Spleen (tissue), 11 donors: ENCODE measurements around the gene HSPA1L. TPM values are rescaled to one million over a fixed set of nuclear protein-coding genes. Genes with fewer than 3 reads are reported as not detected.
"Not testable (repeated sequence)": the region's sequence is repeated elsewhere in the genome, so short reads cannot be mapped to it uniquely, and the experiment has no call there.

Experiments
- DNase-seq: peaks from one replicate; pipeline ENCODE4 v3.0.0-alpha.2; 2020
- H3K27ac ChIP-seq, 8 donors: fragments of 200-600 bp; sonication (generic) in 7 of 8; 1 replicate in 4 of 8; 2 replicates in 4 of 8; pipeline versions ENCODE4 v1.5.0 to v1.8.0; 2016 to 2021; ENCODE audit warnings: inconsistent platforms in 4 of 8, mild to moderate bottlenecking in 4 of 8, moderate library complexity in 1 of 8
- H3K27me3 ChIP-seq, 7 donors: fragments of 200-600 bp; sonication (generic) in 6 of 7; replicated peaks in 1 of 7; 1 replicate in 4 of 7; 2 replicates in 3 of 7; pipeline versions ENCODE4 v1.5.0 to v1.8.0; 2016 to 2021; ENCODE audit warnings: inconsistent platforms in 3 of 7, mild to moderate bottlenecking in 1 of 7
- H3K36me3 ChIP-seq, 6 donors: fragments of 200-600 bp; sonication (generic) in 5 of 6; 1 replicate in 4 of 6; 2 replicates in 2 of 6; pipeline versions ENCODE4 v1.5.0 to v1.8.0; 2016 to 2021; ENCODE audit warnings: inconsistent platforms in 2 of 6
- H3K4me1 ChIP-seq, 6 donors: fragments of 200-600 bp; sonication (generic) in 5 of 6; 1 replicate in 3 of 6; 2 replicates in 3 of 6; pipeline versions ENCODE4 v1.5.0 to v1.8.0; 2016 to 2021; ENCODE audit warnings: inconsistent platforms in 3 of 6
- H3K4me3 ChIP-seq, 8 donors: fragments of 200-600 bp; sonication (generic) in 7 of 8; 1 replicate in 4 of 8; 2 replicates in 4 of 8; pipeline versions ENCODE4 v1.5.0 to v1.8.0; 2016 to 2021; ENCODE audit warnings: inconsistent platforms in 4 of 8, mild to moderate bottlenecking in 4 of 8, moderate library complexity in 2 of 8
- H3K9me3 ChIP-seq, 8 donors: fragments of 200-600 bp; sonication (generic) in 7 of 8; 1 replicate in 4 of 8; 2 replicates in 4 of 8; pipeline versions ENCODE4 v1.5.0 to v1.8.0; 2016 to 2021; ENCODE audit warnings: inconsistent platforms in 4 of 8
- POLR2A ChIP-seq, 3 donors: fragments of 450-650 bp; IDR thresholded peaks; one replicate each; pipeline ENCODE4 v1.5.1; 2017; ENCODE audit warnings: antibody characterized with exemption in 3 of 3, mild to moderate bottlenecking in 1 of 3
- POLR2AphosphoS5 ChIP-seq, 3 donors: sonication (generic); formaldehyde crosslinking; IDR thresholded peaks; one replicate each; pipeline ENCODE4 v1.5.1; 2017; ENCODE audit warnings: antibody characterized with exemption in 3 of 3
- WGBS, 5 donors: extraction: QIAGEN DNeasy Blood & Tissue Kit in 3 of 5; methylation state at CpG; one replicate each; pipeline versions ENCODE4 v1.1.5 to v1.1.7; 2013 to 2018; 5-methylcytosine and 5-hydroxymethylcytosine counted together
- intact Hi-C: fragments of 100-400 bp; cut with DNase I; formaldehyde crosslinking; loops from one replicate; pipeline ENCODE4 v1.15.0; 2023; ENCODE audit warnings: low total_unique reads
- polyA plus RNA-seq, 3 donors: library from polyadenylated mRNA; stranded (reverse); fragments of 200-250 nt; gene quantifications; one replicate each; pipeline ENCODE4 v1.2.1, GENCODE V29; 2013
- total RNA-seq, 7 donors: library from RNA; depleted of rRNA in 3 of 7; stranded (reverse); fragments of >200 nt in 3 of 7; fragmentation: NEBNext Ultra II Directional in 4 of 7; extraction: Animal tissue kit (Norgen Biotek cat#: 25700) in 4 of 7; gene quantifications; one replicate each; pipeline versions ENCODE4 v1.1.0 to v1.2.1, GENCODE V29; 2016 to 2021
- TF ChIP-seq, protein P1 (sequence below), 11 experiments: fragments of 200-600 bp in 7 of 11; fragments of 450-650 bp in 4 of 11; sonication (generic) in 4 of 11; IDR thresholded peaks in 8 of 11; conservative IDR thresholded peaks in 3 of 11; 1 replicate in 7 of 11; 2 replicates in 4 of 11; pipeline versions ENCODE4 v1.4.0 to v1.8.0; 2016 to 2021; ENCODE audit warnings: antibody characterized with exemption in 11 of 11, inconsistent platforms in 4 of 11, mild to moderate bottlenecking in 1 of 11
- donor health status: healthy with polysubstance abuse.
- donor health status: DM: no; HTN: no; CAD: no; lungs with moderate emphysema.
- donor health status: DM: no; HTN: no; CAD: no.
- donor health status: Bipolar disorder and iron deficiency.
- donor health status: healthy.
- donor health status: DM: no; HTN: no; CAD: no.
- donor health status: DM: yes; HTN: yes; CAD: no.

Gene HSPA1L
- total and polyA plus RNA-seq, 10 donors, result 0.93 to 3.7 (median 2.9) TPM

DNA sequence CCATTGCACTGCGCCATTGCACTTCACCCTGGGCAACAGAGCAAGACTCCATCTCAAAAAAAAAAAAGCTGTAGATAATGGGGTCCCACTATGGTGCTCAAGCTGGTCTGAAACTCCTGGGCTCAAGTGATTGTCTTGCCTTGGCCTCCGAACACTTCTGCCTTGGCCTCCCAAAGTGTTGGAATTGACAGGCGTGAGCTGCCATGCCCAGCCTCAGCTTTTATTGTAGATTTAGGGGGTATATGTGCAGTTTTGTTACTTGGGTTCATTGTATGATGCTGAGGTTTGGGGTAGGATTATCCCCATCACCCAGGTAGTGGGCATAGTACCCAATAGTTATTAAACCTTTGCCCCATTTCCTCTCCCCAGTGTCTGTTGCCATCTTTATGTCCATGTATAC, 23.9 kb upstream of the HSPA1L start:
- 89 to 98% (median 92%) methylated on average over 3 of the region's 3 CpGs for WGBS, 5 donors
- TF ChIP-seq, protein P1, sequence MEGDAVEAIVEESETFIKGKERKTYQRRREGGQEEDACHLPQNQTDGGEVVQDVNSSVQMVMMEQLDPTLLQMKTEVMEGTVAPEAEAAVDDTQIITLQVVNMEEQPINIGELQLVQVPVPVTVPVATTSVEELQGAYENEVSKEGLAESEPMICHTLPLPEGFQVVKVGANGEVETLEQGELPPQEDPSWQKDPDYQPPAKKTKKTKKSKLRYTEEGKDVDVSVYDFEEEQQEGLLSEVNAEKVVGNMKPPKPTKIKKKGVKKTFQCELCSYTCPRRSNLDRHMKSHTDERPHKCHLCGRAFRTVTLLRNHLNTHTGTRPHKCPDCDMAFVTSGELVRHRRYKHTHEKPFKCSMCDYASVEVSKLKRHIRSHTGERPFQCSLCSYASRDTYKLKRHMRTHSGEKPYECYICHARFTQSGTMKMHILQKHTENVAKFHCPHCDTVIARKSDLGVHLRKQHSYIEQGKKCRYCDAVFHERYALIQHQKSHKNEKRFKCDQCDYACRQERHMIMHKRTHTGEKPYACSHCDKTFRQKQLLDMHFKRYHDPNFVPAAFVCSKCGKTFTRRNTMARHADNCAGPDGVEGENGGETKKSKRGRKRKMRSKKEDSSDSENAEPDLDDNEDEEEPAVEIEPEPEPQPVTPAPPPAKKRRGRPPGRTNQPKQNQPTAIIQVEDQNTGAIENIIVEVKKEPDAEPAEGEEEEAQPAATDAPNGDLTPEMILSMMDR (IDR thresholded peaks at IDR 0.05 in 8 of 11, conservative IDR thresholded peaks at IDR 0.05 in 3 of 11), result no peak
- TF ChIP-seq POLR2A (IDR thresholded peaks at IDR 0.05), result no peak
- no peak for TF ChIP-seq POLR2AphosphoS5 (IDR thresholded peaks at IDR 0.05)
- Histone ChIP-seq H3K9me3 (no peaks in the 10 kb centered on the region), H3K27ac (no peak overlapping the region), H3K4me1 (peaks cover 28 to 51% (median 47%) of the 10 kb centered on the region in 6 donors), H3K4me3 (no peak overlapping the region), H3K27me3 (no peaks in the 10 kb centered on the region), H3K36me3 (peaks cover 0 to 80% (median 47%) of the 10 kb centered on the region in 6 donors)
- intact Hi-C loops, result no loop called here
- no peak for DNase-seq

GRCh38 chr6:31838114-31838553, 23.1 kb upstream of the HSPA1L start:
- WGBS, 5 donors, result 75 to 88% (median 77%) methylated on average over 9 of the region's 9 CpGs
- Histone ChIP-seq H3K27ac (peak overlapping the region in 4 of 8 donors; percentile 94 to 97 (median 95)), H3K36me3 (peaks cover 0 to 72% (median 47%) of the 10 kb centered on the region in 6 donors), H3K4me1 (peaks cover 34 to 59% (median 55%) of the 10 kb centered on the region in 6 donors), H3K4me3 (peak overlapping the region in 5 of 8 donors; percentile 9 to 90 (median 79))
- peak; percentile 20 for DNase-seq
- H3K9me3 ChIP-seq, H3K27me3 ChIP-seq, intact Hi-C loops: not testable (repeated sequence)

DNA sequence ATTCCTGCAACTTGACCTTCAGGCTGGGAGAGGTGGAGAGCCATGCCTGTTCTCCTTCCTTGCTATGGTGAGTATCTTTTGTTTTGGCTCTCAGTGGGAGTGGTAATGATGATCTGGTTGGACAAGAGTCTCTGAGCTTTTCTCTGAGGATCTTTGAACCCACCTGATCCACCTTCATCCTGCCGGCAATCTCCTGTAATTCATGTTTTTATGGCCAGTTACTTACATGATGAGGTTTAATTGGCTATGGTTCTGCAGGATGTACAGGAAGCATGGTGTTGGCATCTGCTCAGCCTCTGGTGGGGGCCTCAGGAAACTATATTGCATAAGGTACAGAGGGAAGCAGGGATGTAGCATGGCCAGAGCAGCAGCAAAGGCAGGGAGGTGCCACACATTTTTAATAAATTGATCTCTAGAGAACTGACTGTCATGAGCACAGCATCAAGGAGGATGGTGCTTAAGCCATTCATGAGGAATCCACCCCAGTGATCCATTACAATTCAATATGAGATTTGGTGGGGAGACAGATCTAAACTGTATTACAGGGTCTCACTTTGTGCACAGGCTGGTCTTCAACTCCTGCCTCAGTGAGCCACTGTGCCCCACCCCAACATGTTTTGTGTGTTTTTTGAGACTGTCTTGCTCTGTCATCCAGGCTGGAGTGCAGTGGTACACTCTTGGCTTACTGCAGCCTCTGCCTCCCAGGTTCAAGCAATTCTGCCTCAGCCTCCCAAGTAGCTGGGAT, 22.5 kb upstream of the HSPA1L start:
- H3K36me3 ChIP-seq, result peaks cover 0 to 66% (median 47%) of the 10 kb centered on the region in 6 donors
- H3K4me3 ChIP-seq, result peak overlapping the region in 7 of 8 donors; percentile 15 to 90 (median 79)
- DNase-seq, result peak; percentile 5
- peaks cover 38 to 65% (median 61%) of the 10 kb centered on the region in 6 donors for H3K4me1 ChIP-seq
- TF ChIP-seq POLR2AphosphoS5 (IDR thresholded peaks at IDR 0.05) (no peak), POLR2A (IDR thresholded peaks at IDR 0.05) (no peak)
- TF ChIP-seq, protein P1 (IDR thresholded peaks at IDR 0.05 in 8 of 11, conservative IDR thresholded peaks at IDR 0.05 in 3 of 11), result no peak
- no peaks in the 10 kb centered on the region for H3K9me3 ChIP-seq
- intact Hi-C loops, result no loop called here
- WGBS, 5 donors, result 0 to 17% (median 8%) methylated on average over 1 of the region's 1 CpG
- no peaks in the 10 kb centered on the region for H3K27me3 ChIP-seq
- H3K27ac ChIP-seq, result peak overlapping the region in 7 of 8 donors; percentile 94 to 98 (median 96)

DNA sequence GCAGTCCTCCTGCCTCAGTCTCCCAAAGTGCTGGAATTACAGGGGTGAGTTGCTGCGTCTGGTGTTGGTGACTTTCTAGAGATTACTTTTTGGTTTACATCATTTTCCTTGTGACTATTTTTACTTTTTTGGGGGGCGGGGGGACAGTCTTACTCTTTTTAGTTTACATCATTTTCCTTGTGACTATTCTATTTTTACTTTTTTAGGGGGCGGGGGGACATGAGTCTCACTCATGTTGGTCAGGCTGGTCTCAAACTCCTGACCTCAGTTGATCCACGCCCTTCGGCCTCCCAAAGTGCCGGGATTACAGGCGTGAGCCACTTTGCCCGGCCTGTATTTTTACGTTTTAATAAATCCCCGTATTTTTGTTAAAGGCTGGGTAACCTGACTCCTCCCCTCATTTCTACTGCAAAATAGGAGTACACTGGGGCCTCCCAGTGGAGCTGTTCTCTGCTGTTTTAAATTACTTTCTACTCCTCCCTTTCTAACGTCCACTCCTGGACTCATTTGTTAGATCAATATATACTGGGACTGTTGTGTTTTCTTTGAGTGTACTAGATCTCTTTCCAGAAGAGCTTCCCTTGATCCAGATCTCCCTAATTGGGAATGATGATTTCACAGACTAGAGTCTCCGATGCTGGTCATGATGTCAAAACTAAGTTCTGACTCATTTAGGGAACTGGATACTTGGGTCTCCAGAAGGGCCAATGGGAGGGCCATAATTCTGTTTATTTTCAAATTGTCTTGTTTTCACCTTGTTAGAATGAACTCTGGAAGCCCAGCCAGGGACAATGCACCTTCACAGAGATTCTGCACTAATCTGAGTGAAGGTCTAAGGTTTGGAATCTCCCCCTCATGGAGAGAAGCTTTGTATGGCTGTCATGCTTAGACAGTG, 21.6 kb upstream of the HSPA1L start:
- no peak for DNase-seq
- H3K9me3 ChIP-seq, result no peaks in the 10 kb centered on the region
- H3K4me3 ChIP-seq, result peak overlapping the region; percentile 71 to 92 (median 79)
- intact Hi-C loops, result no loop called here
- 16 to 26% (median 20%) methylated on average over 12 of the region's 12 CpGs for WGBS, 5 donors
- peaks cover 0 to 58% (median 46%) of the 10 kb centered on the region in 6 donors for H3K36me3 ChIP-seq
- no peaks in the 10 kb centered on the region for H3K27me3 ChIP-seq
- TF ChIP-seq, protein P1 (IDR thresholded peaks at IDR 0.05 in 8 of 11, conservative IDR thresholded peaks at IDR 0.05 in 3 of 11), result no peak
- TF ChIP-seq POLR2A (IDR thresholded peaks at IDR 0.05), result no peak
- TF ChIP-seq POLR2AphosphoS5 (IDR thresholded peaks at IDR 0.05), result no peak
- H3K4me1 ChIP-seq, result peaks cover 38 to 73% (median 69%) of the 10 kb centered on the region in 6 donors
- peak overlapping the region; percentile 92 to 98 (median 96) for H3K27ac ChIP-seq
